ENCODE measurements around the gene RBPJ. TPM values are rescaled to one million over a fixed set of nuclear protein-coding genes. Genes with fewer than 3 reads are reported as not detected.
"Not testable (repeated sequence)": the region's sequence is repeated elsewhere in the genome, so short reads cannot be mapped to it uniquely, and the experiment has no call there.

The RBPJ gene
- total RNA-seq, 3 donors from 2014 or later: 164 to 194 (median 182) TPM

DNA sequence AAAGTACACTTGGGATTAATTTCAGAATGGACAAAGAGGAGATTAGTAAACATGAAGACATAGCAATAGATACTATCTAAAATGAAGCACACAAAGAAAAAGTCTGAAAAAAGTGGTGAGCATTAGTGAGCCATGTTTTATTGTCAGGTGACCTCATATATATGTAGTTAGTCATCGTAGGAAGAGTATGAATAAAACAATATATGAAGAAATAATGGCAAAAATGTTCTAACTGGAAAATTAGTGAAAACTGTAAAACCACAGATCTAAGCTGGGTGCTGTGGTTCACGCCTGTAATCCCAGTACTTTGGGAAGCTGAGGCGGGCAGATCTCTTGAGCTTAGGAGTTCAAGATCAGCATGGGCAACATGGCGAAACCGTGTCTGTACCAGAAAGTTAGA is 67.9 kb downstream of the RBPJ start:
- no peak for DNase-seq
- Mint-ChIP-seq H3K27me3 (ENCODE audit: low read depth) (no peaks in the 10 kb centered on the region), H3K36me3 (ENCODE audit: insufficient read depth) (peaks cover 42% of the 10 kb centered on the region), H3K4me1 (ENCODE audit: low read depth) (peaks cover 13% of the 10 kb centered on the region), H3K9me3 (no peaks in the 10 kb centered on the region), H3K4me3 (no peak overlapping the region)
- ATAC-seq: no peak

DNA sequence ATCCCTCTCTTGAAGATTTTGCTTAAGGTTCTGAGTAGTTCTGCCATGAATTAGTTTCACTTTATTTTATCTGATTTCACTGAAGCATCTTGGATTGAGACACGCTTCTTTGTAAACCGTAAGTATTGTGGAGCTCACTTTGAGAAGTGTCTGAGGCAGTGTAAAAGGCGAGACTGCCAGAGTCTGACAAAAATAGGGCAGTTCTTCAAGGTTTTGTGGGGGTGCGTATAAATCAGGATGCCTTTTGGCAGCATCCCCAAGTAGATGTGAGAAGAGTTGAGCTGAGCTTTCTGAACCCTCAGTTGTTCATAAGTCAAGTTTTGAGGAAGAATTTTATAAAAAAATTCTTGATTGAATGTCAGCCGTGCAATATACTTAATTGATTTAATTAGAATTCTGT is 76.3 kb downstream of the RBPJ start:
- no peak for DNase-seq
- ATAC-seq: no peak
- H3K9me3 Mint-ChIP-seq: no peaks in the 10 kb centered on the region
- H3K36me3 Mint-ChIP-seq (ENCODE audit: insufficient read depth): peaks cover 30% of the 10 kb centered on the region
- no peaks in the 10 kb centered on the region for H3K27me3 Mint-ChIP-seq (ENCODE audit: low read depth)
- H3K4me3 Mint-ChIP-seq: no peak overlapping the region
- peaks cover 13% of the 10 kb centered on the region for H3K4me1 Mint-ChIP-seq (ENCODE audit: low read depth)

DNA sequence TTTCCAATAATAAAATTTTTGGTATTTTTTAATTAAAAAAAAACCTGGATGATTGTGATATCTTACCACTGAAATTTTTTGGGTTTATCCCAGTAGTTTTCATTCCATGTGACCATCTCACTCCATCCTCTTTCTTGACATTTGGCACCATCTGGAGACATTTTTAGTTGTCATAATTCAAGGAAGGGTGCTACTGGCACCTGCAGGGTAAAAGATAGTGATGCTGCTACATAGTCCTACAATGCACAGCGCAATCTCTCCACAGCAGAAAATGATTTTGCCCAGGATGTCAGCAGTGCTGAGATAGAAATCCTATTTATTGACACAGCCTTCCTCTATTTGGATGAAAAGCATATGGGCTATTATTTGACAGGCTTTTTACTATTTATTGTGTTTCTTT is 79.3 kb downstream of the RBPJ start:
- DNase-seq (no peak), ATAC-seq (no peak)
- Mint-ChIP-seq H3K27me3 (ENCODE audit: low read depth) (no peaks in the 10 kb centered on the region), H3K4me3 (no peak overlapping the region), H3K4me1 (ENCODE audit: low read depth) (peaks cover 30% of the 10 kb centered on the region), H3K36me3 (ENCODE audit: insufficient read depth) (peaks cover 43% of the 10 kb centered on the region), H3K9me3 (no peaks in the 10 kb centered on the region)

DNA sequence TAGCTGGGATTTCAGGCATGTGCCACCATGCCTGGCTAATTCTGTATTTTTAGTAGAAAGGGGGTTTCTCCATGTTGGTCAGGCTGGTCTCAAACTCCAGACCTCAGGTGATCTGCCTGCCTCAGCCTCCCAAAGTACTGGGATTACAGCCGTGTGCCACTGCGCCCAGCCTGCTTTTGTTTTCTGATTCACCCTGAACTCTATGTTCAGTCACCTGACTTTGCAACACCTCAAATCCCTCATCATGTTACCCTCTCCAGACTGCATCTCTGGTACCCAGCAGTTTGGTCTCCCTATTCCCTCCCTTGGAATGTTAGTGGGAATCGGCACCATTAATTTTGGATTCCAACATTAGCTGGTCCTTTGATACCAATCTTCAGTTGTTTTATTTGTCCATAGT is 81.2 kb downstream of the RBPJ start:
- not testable (repeated sequence) for H3K4me3 Mint-ChIP-seq; H3K27me3 Mint-ChIP-seq (ENCODE audit: low read depth); ATAC-seq; DNase-seq
- peaks cover 48% of the 10 kb centered on the region for H3K36me3 Mint-ChIP-seq (ENCODE audit: insufficient read depth)
- peaks cover 19% of the 10 kb centered on the region for H3K4me1 Mint-ChIP-seq (ENCODE audit: low read depth)
- H3K9me3 Mint-ChIP-seq: peaks cover 12% of the 10 kb centered on the region

DNA sequence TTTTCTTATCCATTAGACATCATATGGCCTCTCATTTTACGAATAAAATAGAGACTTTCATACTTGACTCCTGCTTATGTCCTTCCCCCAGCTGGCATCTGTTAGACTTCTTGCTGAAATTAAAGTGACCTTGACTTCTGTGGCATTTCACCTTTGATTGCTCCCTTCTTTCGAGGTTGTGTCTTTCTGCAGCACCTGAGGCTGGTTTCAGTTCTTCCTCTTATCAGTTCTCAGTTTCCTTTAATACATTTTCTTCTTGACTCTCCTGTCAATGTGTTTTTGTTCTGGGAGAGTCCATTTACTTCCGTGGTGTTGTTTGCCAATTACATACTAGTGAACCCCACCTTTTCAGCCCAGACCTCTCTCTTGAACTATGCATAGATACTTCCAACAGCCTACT is 81.6 kb downstream of the RBPJ start:
- DNase-seq (no peak), ATAC-seq (no peak)
- H3K4me3 Mint-ChIP-seq: no peak overlapping the region
- peaks cover 12% of the 10 kb centered on the region for H3K9me3 Mint-ChIP-seq
- no peaks in the 10 kb centered on the region for H3K27me3 Mint-ChIP-seq (ENCODE audit: low read depth)
- H3K36me3 Mint-ChIP-seq (ENCODE audit: insufficient read depth): peaks cover 47% of the 10 kb centered on the region
- peaks cover 18% of the 10 kb centered on the region for H3K4me1 Mint-ChIP-seq (ENCODE audit: low read depth)

DNA sequence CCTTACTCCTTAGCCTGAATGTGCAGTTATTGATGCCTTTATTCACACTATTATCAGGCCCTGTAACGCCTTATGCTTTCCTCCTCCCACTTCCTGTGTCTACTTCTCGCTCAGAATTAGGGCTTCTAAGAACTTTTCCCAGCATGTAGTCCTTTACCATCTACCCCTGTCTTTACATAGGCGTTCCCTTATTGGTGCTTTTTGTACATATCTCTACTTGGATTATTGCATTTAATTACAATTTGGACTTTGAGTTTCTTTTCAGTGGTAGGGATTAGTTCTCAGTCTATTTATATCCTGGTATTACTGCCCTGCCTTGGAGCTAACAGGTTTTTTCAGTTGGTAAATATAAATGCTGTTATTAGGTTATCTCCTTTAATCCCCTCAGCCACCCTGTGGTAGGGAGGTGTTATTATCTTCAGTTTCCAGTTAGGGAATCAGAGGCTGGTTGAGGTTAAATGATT is 84.0 kb downstream of the RBPJ start:
- H3K4me3 Mint-ChIP-seq: no peak overlapping the region
- DNase-seq: no peak
- ATAC-seq: no peak
- peaks cover 12% of the 10 kb centered on the region for H3K9me3 Mint-ChIP-seq
- peaks cover 44% of the 10 kb centered on the region for H3K36me3 Mint-ChIP-seq (ENCODE audit: insufficient read depth)
- peaks cover 18% of the 10 kb centered on the region for H3K4me1 Mint-ChIP-seq (ENCODE audit: low read depth)
- H3K27me3 Mint-ChIP-seq (ENCODE audit: low read depth): no peaks in the 10 kb centered on the region

DNA sequence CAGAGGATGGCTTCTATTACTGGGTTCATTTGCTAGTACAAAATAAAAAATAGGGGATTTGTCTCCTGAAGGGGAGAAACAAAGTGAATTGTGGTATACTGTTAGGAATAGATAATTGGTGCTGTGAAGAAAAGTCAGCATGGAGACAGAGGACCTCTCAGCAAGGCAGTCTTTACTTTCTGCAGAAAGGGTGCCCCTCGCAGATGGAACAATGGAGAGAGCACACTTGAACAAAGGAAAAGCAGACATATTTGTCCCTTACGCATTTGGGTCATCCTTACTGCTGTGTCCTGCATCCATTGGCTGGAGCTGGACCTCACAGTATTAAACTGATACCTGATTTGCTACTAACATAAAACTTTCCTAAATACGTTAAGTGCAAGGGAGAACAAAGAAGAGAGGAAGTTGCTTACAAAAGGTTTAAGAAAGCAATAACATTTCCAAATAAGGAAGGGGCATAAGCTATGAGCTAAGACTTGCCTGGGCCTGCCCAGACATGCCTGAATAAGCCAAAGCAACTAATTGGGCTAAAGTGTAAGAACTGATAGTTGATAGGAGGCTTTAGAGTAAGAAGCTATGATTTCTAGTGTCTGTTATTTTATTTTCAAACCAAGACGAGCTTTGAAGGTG is 85.6 kb downstream of the RBPJ start:
- no peak overlapping the region for H3K4me3 Mint-ChIP-seq
- H3K36me3 Mint-ChIP-seq (ENCODE audit: insufficient read depth): peaks cover 40% of the 10 kb centered on the region
- no peaks in the 10 kb centered on the region for H3K27me3 Mint-ChIP-seq (ENCODE audit: low read depth)
- H3K4me1 Mint-ChIP-seq (ENCODE audit: low read depth): peaks cover 18% of the 10 kb centered on the region
- H3K9me3 Mint-ChIP-seq: peaks cover 12% of the 10 kb centered on the region
- DNase-seq: no peak
- no peak for ATAC-seq

DNA sequence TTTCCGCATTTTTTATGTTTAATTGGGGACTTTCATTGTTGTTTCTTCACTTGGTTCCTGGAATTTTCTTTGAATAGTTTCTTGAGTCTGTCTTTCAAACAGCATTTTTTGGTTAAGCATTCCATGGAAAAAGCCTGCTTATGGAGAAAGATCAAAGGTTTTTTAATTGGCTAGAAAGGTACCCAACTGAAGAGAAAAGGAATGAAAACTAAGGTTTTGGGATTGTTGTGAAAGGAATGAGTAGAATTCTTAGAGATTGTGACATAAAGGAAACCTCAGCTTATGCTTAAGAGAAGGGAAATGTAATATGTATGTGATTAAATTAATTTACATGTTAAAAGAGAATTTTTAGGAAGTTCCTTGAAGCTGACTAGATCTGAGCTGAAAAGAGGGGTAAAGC is 86.7 kb downstream of the RBPJ start:
- Mint-ChIP-seq H3K4me1 (ENCODE audit: low read depth) (peaks cover 13% of the 10 kb centered on the region), H3K27me3 (ENCODE audit: low read depth) (no peaks in the 10 kb centered on the region), H3K36me3 (ENCODE audit: insufficient read depth) (peaks cover 36% of the 10 kb centered on the region), H3K9me3 (peaks cover 12% of the 10 kb centered on the region), H3K4me3 (no peak overlapping the region)
- DNase-seq (no peak), ATAC-seq (no peak)

DNA sequence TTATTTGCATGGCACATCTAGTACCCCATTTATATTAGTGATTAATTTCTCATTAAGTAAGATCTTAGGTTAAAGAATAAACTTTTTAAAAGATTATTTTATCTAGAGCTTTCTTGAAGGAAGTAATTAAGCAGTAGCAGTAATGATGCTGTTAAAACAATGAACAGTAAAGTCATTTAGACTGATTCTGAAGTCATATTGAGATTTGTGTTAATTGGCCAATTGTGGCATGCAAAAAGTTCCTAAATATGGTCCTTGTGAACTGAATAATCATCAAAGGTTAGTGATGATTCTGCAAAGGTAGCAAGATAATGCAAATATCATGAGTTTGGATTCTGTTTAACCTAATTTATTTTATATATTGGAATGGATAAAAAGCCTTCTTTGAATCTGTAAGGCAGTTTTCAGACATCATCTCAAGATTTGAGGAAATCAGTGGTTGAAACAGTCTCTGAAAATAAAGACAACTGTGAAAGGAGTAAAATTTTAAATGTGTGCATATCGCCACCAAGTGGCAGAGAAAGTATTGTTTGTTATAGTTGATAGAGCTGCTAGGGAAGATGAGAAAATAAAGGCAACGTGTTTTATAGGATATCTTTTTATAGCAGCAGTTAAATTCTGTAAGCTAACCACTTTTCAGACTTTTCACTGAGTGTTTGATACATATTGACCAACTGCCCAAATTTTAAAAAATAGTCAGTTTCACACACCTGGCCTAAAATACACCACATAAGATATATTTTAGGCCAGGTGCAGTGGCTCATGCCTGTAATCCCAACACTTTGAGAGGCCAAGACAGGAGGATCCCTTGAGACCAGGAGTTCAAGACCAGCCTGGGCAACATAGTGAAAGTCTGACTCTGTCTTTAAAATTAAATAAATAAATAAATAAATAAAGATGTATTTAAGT is 89.8 kb downstream of the RBPJ start:
- Mint-ChIP-seq H3K9me3 (peaks cover 10% of the 10 kb centered on the region), H3K4me3 (no peak overlapping the region), H3K27me3 (ENCODE audit: low read depth) (no peaks in the 10 kb centered on the region), H3K36me3 (ENCODE audit: insufficient read depth) (peaks cover 24% of the 10 kb centered on the region), H3K4me1 (ENCODE audit: low read depth) (no peaks in the 10 kb centered on the region)
- DNase-seq: no peak
- peak; percentile 40 to 59 for ATAC-seq

DNA sequence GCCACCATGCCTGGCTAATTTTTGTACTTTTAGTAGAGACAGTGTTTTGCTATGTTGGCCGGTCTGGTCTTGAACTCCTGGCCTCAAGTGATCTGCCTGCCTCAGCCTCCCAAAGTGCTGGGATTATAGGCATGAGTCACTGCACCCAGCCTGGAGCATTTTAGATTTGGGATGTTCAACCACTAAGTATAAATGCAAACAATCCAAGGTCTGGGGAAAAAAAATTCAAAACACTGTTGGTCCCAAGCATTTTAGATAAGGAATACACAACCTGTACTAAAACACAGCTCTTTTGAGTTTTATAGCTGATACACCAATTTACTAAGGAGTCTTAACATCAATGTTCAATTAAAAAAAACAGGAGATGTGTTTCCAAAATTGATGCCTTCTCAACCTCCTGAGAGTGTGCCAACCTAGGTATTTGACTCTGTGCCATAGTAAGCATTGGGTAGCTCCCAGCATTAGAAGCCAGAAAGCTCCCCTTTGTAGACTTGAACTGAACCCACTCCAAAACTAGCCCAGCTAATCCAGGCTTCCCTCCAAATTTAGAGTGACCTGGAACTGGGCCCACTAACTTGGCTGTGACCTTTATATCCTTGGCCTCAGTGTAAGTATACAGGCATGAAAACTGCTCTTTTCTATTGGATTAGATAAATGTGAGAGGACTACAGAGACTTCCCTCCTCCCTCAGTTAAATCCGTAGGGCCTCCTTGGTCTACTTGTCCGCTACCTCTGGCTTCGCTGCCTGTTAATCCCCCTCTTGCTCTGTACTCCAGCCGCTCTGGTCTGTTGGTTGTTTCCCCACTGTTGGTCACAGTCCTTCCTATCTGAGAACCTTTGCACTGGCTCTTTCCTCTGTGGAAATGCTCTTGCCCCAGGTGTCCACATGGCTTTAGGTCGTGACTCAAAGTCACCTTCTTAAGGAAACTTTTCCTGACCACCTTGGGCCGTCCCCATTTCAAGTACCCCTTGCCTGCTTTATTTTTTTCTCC is 91.9 kb downstream of the RBPJ start:
- H3K4me3 Mint-ChIP-seq: no peak overlapping the region
- H3K27me3 Mint-ChIP-seq (ENCODE audit: low read depth): no peaks in the 10 kb centered on the region
- no peaks in the 10 kb centered on the region for H3K9me3 Mint-ChIP-seq
- DNase-seq (no peak), ATAC-seq (no peak)
- H3K36me3 Mint-ChIP-seq (ENCODE audit: insufficient read depth): peaks cover 15% of the 10 kb centered on the region
- H3K4me1 Mint-ChIP-seq (ENCODE audit: low read depth): no peaks in the 10 kb centered on the region

DNA sequence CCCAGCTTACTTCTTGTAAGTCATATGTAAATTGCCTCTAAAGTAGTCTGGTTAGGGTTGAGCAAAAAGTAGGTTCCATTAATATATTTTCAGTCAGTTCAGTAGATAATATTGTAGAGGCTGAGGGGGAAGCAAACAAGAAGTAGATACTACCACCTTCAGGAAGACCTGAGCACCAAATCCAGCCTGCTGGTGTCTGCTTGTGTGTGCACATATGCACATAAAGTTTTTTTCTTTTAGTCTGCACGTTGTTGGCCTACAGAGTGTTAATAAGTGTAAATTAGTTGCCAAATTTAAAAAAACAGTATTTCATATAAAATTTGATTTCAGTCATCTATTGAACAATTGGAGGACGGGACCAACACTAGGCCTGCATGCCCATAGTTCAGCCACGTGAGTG is 92.8 kb downstream of the RBPJ start:
- Mint-ChIP-seq H3K9me3 (no peaks in the 10 kb centered on the region), H3K27me3 (ENCODE audit: low read depth) (no peaks in the 10 kb centered on the region), H3K4me3 (no peak overlapping the region), H3K4me1 (ENCODE audit: low read depth) (no peaks in the 10 kb centered on the region), H3K36me3 (ENCODE audit: insufficient read depth) (peaks cover 16% of the 10 kb centered on the region)
- ATAC-seq (no peak), DNase-seq (no peak)

DNA sequence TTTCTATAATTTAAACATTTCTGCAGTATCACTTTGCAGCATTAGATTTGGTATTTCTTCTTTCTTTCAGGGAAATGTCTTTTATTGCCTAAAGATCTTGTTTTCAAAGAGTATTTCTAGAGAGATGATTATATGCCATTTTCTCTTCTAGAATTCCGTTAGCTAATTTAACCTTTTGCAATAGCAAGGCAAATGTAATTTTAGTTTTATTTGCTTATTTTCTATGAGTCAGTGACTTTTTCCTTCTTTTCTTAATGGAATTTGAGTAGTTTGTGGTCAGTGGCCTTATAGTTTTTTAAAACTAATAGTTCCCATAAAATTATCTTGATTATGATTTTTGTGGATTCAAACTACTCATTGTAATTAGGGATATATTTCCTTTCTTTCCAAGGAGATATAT is 97.3 kb downstream of the RBPJ start:
- ATAC-seq: no peak
- no peak for DNase-seq
- Mint-ChIP-seq H3K27me3 (ENCODE audit: low read depth) (no peaks in the 10 kb centered on the region), H3K4me3 (no peak overlapping the region), H3K4me1 (ENCODE audit: low read depth) (peaks cover 2% of the 10 kb centered on the region), H3K36me3 (ENCODE audit: insufficient read depth) (peaks cover 39% of the 10 kb centered on the region), H3K9me3 (no peaks in the 10 kb centered on the region)

DNA sequence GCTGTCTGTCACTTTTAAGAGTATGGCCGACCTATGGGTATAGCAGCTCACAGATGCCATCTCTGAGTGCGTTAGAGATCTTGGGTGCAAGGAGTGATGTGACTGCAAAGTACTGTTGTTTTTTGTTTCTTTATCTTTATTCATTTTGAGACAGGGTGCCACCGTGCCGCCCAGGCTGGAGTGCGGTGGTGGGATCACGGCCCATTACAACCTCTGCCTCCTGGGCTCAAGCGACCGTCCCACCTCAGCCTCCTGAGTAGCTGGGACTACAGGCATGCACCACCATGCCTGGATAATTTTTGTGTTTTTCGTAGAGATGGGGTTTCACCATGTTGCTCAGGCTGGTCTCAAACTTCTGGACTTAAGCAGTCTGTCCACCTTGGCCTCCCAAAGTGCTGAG is 98.0 kb downstream of the RBPJ start:
- peaks cover 42% of the 10 kb centered on the region for H3K36me3 Mint-ChIP-seq (ENCODE audit: insufficient read depth)
- ATAC-seq: no peak
- DNase-seq: no peak
- peaks cover 2% of the 10 kb centered on the region for H3K4me1 Mint-ChIP-seq (ENCODE audit: low read depth)
- no peaks in the 10 kb centered on the region for H3K9me3 Mint-ChIP-seq
- no peaks in the 10 kb centered on the region for H3K27me3 Mint-ChIP-seq (ENCODE audit: low read depth)
- H3K4me3 Mint-ChIP-seq: no peak overlapping the region

DNA sequence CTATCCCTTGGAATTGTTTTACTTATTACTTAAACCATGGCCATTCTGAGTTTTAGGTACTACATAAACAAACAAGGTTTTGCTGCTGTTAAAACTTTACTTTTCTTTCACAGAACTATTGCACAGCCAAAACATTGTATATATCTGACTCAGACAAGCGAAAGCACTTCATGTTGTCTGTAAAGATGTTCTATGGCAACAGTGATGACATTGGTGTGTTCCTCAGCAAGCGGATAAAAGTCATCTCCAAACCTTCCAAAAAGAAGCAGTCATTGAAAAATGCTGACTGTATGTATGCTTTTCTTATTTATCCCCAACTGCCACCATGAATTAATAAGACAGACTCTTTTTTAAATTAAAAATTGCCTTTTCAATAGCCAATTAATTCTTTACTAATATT is 99.6 kb downstream of the RBPJ start:
- Mint-ChIP-seq H3K9me3 (no peaks in the 10 kb centered on the region), H3K27me3 (ENCODE audit: low read depth) (no peaks in the 10 kb centered on the region), H3K36me3 (ENCODE audit: insufficient read depth) (peaks cover 44% of the 10 kb centered on the region), H3K4me1 (ENCODE audit: low read depth) (peaks cover 2% of the 10 kb centered on the region), H3K4me3 (no peak overlapping the region)
- DNase-seq (no peak), ATAC-seq (no peak)

Measured in activated T-cell treated with anti-CD3 and anti-CD28 coated beads, Interleukin-2, amount 50 U/mL, for 4 hours (primary cell).